ENCODE results near the gene CBY1. TPM values are rescaled to one million over a fixed set of nuclear protein-coding genes. Genes with fewer than 3 reads are reported as not detected.

CBY1 gene
- total and polyA plus RNA-seq, 9 of the 15 experiments (the other 6 are each of a cell fraction or from before 2014, with no cell fraction given), result 5.7 to 19.7 (median 10.8) TPM

DNA sequence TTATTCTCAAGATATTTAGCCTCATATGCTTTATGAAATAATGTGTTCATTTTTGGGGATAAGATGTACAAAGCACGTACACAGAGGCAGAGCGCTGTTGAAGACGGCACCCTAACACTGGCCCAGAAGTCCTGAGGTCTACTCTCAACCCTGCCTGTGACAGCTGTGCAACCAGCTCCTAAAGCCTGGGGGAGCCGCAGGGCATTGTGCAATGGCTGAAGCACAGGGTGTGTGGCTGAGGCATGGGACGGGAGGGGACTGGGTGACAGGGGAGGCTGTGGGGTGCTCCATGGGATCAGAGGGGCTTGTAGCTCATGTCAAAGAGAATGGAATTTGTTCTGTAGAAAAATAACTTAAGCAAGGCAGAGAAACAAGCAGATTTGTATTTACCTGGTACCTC is 28.0 kb upstream of the CBY1 start:
- no peak for TF ChIP-seq RBBP5 (IDR thresholded peaks at IDR 0.05; ENCODE audit: borderline replicate concordance, insufficient read depth, low read length, poor library complexity, severe bottlenecking)
- peak; percentile 53 for TF ChIP-seq CEBPB (tag; IDR thresholded peaks at IDR 0.05)
- TF ChIP-seq, protein P1, sequence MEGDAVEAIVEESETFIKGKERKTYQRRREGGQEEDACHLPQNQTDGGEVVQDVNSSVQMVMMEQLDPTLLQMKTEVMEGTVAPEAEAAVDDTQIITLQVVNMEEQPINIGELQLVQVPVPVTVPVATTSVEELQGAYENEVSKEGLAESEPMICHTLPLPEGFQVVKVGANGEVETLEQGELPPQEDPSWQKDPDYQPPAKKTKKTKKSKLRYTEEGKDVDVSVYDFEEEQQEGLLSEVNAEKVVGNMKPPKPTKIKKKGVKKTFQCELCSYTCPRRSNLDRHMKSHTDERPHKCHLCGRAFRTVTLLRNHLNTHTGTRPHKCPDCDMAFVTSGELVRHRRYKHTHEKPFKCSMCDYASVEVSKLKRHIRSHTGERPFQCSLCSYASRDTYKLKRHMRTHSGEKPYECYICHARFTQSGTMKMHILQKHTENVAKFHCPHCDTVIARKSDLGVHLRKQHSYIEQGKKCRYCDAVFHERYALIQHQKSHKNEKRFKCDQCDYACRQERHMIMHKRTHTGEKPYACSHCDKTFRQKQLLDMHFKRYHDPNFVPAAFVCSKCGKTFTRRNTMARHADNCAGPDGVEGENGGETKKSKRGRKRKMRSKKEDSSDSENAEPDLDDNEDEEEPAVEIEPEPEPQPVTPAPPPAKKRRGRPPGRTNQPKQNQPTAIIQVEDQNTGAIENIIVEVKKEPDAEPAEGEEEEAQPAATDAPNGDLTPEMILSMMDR (IDR thresholded peaks at IDR 0.05 in 2 of 3, conservative IDR thresholded peaks at IDR 0.05 in 1 of 3; ENCODE audit: insufficient read depth in 2 of 3, low read depth in 1 of 3, low read length in 3 of 3), result 0 out of 6 replicates have a peak, but pooled peaks of 1 of the 3 experiments have one; percentile 3
- WGBS (ENCODE audit: insufficient coverage, low coverage, missing lambda C conversion rate), result 44% methylated on average over 5 of the region's 5 CpGs
- no peak overlapping the region for H3K27ac ChIP-seq (ENCODE audit: extremely low read depth, low read depth, low read length)
- in situ Hi-C loops (cut with MboI), result no loop called here
- FAIRE-seq (no peak), ATAC-seq (peak; percentile 61; the same call in 2 of the 3 replicates), DNase-seq (ENCODE audit: extremely low read depth in 1 of 4, low spot score in 3 of 4) (no peak)
- no peaks in the 10 kb centered on the region; a peak in 2 of 5 replicates for H3K4me1 ChIP-seq (replicated peaks in 1 of 2; ENCODE audit: control insufficient read depth in 2 of 2, insufficient read depth in 2 of 2, low read length in 2 of 2)
- CTCF ChIA-PET (ENCODE audit: low intra/inter-chr PET ratio), result no interaction called here
- no peaks in the 10 kb centered on the region for H3K79me2 ChIP-seq (ENCODE audit: control insufficient read depth, insufficient read depth, low read length)
- intact Hi-C loops (cut with micrococcal nuclease), result no loop called here
- H3K9me3 ChIP-seq (replicated peaks; ENCODE audit: control insufficient read depth, insufficient read depth, low read depth, low read length), result no peaks in the 10 kb centered on the region
- H3K4me2 ChIP-seq (ENCODE audit: insufficient read depth, low read length), result no peak overlapping the region
- POLR2A ChIA-PET, result no interaction called here
- H2AFZ ChIP-seq (ENCODE audit: low read depth, low read length), result no peak overlapping the region
- no peak overlapping the region for H3K9ac ChIP-seq (ENCODE audit: insufficient read depth in 1 of 2, low read depth in 2 of 2, low read length in 2 of 2)
- H4K20me1 ChIP-seq (replicated peaks; ENCODE audit: control insufficient read depth, insufficient read depth, low read length), result no peaks in the 10 kb centered on the region
- BruUV-seq (replicated peaks), result no TSS peak
- no peaks in the 10 kb centered on the region for H3K36me3 ChIP-seq (ENCODE audit: control insufficient read depth, insufficient read depth, low read length)
- H3K27me3 ChIP-seq (ENCODE audit: control insufficient read depth in 2 of 2, insufficient read depth in 2 of 2, low read length in 2 of 2), result no peaks in the 10 kb centered on the region
- no peak overlapping the region for H3K4me3 ChIP-seq
- H3K9me1 ChIP-seq (ENCODE audit: control insufficient read depth, insufficient read depth, low read length), result no peaks in the 10 kb centered on the region

DNA sequence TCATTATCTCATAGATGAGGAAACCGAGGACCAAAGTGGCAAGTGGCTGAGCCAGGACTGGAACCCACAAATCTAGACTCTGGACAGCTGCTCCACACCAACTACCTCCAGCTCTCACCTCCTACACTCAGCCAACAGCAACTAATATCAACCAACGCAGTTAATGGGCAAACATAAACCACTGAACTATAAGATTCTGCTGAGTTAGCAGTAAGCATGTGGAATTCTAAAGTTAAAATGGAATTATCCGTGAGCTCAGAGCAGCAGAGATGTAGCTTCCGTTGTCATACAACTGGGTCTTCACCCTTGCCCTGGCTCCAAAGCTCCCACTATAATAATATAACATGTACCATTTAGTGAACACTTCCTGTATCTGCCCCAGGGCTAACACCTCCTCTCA is 27.3 kb upstream of the CBY1 start:
- H2AFZ ChIP-seq (ENCODE audit: low read depth, low read length), result no peak overlapping the region
- H3K79me2 ChIP-seq (ENCODE audit: control insufficient read depth, insufficient read depth, low read length), result no peaks in the 10 kb centered on the region
- ChIA-PET CTCF (ENCODE audit: low intra/inter-chr PET ratio) (no interaction called here), POLR2A (no interaction called here)
- FAIRE-seq (no peak), ATAC-seq (no peak), DNase-seq (ENCODE audit: extremely low read depth in 1 of 4, low spot score in 3 of 4) (no peak)
- no peaks in the 10 kb centered on the region for H3K9me3 ChIP-seq (replicated peaks; ENCODE audit: control insufficient read depth, insufficient read depth, low read depth, low read length)
- no peaks in the 10 kb centered on the region for H3K9me1 ChIP-seq (ENCODE audit: control insufficient read depth, insufficient read depth, low read length)
- in situ Hi-C loops (cut with MboI) (no loop called here), intact Hi-C loops (cut with micrococcal nuclease) (no loop called here)
- no peak overlapping the region for H3K4me2 ChIP-seq (ENCODE audit: insufficient read depth, low read length)
- no peak overlapping the region for H3K9ac ChIP-seq (ENCODE audit: insufficient read depth in 1 of 2, low read depth in 2 of 2, low read length in 2 of 2)
- WGBS (ENCODE audit: insufficient coverage, low coverage, missing lambda C conversion rate), result 28% methylated on average over 4 of the region's 4 CpGs
- no peaks in the 10 kb centered on the region; a peak in 2 of 5 replicates for H3K4me1 ChIP-seq (replicated peaks in 1 of 2; ENCODE audit: control insufficient read depth in 2 of 2, insufficient read depth in 2 of 2, low read length in 2 of 2)
- no peaks in the 10 kb centered on the region for H3K27me3 ChIP-seq (ENCODE audit: control insufficient read depth in 2 of 2, insufficient read depth in 2 of 2, low read length in 2 of 2)
- no TSS peak for BruUV-seq (replicated peaks)
- TF ChIP-seq ZNF316 (IDR thresholded peaks at IDR 0.05), result peak; percentile 88
- TF ChIP-seq EHMT2 (IDR thresholded peaks at IDR 0.05), result no peak
- TF ChIP-seq C11orf30 (IDR thresholded peaks at IDR 0.05; ENCODE audit: low read depth), result peak; percentile 70; the same call in 1 of the 2 replicates
- TF ChIP-seq MAFF (IDR thresholded peaks at IDR 0.05; ENCODE audit: low read length), result peak; percentile 68
- no peak for TF ChIP-seq FIP1L1 (IDR thresholded peaks at IDR 0.05; ENCODE audit: low read depth, low read length, poor library complexity, severe bottlenecking)
- TF ChIP-seq MAFG (tag; conservative IDR thresholded peaks at IDR 0.05), result peak; percentile 76
- peak; percentile 62 for TF ChIP-seq MAFK (IDR thresholded peaks at IDR 0.05; ENCODE audit: low read length)
- H3K4me3 ChIP-seq, result no peak overlapping the region
- H3K36me3 ChIP-seq (ENCODE audit: control insufficient read depth, insufficient read depth, low read length), result no peaks in the 10 kb centered on the region
- H4K20me1 ChIP-seq (replicated peaks; ENCODE audit: control insufficient read depth, insufficient read depth, low read length), result no peaks in the 10 kb centered on the region
- H3K27ac ChIP-seq (ENCODE audit: extremely low read depth, low read depth, low read length), result no peak overlapping the region
